HG03460 (cell line): ENCODE measurements around the gene AKT2.
"Not testable (repeated sequence)": the region's sequence is repeated elsewhere in the genome, so short reads cannot be mapped to it uniquely, and the experiment has no call there.

Experiments used
- ATAC-seq: cut with Tn5 transposase; IDR thresholded peaks from one replicate; pipeline ENCODE4 v1.9.1; 2021; ENCODE audit not compliant: unreplicated experiment

The AKT2 gene

DNA sequence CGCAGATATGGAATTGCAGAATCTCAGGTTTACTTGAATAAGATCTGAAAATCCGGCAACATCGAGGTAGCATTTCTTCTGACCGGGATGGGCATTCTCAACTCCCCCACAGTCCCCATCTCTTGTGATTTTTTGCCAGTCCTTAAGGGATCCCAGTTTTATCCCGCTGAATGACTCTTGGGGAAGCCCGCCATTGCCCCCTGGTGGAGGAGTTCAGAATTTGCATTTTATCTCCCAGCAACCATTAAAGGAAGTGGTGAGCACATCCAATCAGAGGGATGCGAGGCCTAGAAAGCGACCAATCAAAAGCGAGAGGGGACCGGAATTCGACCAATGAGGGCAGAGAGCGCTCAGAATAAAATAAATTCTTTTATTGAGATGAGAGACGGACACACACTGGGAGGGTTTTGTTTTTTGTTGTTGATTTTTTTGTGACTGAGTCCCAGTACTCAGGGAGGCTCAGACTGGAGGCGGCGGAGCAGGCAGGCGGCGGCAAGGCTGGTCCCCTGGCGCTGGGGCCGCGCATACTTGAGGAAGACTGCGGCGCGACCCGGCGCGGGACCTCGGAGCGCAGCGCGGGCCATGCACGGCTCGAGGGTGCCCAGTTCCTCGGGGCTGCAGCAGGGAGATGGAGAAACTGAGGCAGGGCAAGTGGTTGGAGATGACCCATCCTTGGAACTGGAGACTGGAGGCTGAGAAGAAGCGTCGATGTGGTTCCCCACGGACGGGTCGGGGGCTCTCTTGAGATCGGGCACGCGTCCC, 63.1 kb downstream of the AKT2 start:
- no peak for ATAC-seq

DNA sequence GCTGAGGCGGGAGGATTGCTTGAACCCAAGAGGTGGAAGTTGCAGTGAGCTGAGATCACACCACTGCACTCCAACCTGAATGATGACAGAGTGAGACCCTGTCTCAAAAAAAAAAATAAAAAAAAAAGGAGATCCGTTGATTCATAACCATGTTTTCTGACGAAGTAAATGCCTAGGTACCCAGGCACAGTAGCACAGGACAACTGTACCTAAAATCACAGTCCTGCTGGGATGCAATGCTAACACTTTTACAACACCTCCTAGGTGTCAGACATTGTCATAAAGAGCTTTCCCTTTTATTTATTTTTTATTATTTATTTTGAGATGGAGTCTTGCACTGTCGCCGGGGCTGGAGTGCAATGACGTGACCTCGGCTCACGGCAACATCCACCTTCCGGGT, 64.5 kb downstream of the AKT2 start:
- ATAC-seq = no peak

- no peak for ATAC-seq
These were observed 65.3 kb downstream of the AKT2 start for GRCh38 chr19:40219721-40220276.

DNA sequence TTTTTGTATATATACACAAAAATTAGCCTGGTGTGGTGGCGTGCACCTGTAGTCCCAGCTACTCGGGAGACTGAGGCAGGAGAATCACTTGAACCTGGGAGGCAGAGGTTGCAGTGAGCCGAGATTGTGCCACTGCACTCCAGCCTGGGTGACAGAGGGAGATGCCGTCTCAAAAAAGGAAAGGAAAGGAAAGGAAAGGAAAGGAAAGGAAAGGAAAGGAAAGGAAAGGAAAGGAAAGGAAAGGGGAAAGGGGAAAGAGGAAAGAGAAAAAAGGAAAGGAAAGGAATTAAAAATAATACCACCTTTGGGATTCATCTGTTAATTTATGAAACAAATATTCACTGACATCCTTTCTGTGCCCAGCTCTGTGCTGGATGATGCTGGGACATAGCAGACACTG, 66.1 kb downstream of the AKT2 start:
- not testable (repeated sequence) for ATAC-seq

- no peak for ATAC-seq
These were observed 66.9 kb downstream of the AKT2 start, which contains the start of gene TTC9B for GRCh38 chr19:40217934-40218890. Gene TTC9B (minus strand): TSS chr19:40218384. CDS start chr19:40218381, 3 bp downstream.

DNA sequence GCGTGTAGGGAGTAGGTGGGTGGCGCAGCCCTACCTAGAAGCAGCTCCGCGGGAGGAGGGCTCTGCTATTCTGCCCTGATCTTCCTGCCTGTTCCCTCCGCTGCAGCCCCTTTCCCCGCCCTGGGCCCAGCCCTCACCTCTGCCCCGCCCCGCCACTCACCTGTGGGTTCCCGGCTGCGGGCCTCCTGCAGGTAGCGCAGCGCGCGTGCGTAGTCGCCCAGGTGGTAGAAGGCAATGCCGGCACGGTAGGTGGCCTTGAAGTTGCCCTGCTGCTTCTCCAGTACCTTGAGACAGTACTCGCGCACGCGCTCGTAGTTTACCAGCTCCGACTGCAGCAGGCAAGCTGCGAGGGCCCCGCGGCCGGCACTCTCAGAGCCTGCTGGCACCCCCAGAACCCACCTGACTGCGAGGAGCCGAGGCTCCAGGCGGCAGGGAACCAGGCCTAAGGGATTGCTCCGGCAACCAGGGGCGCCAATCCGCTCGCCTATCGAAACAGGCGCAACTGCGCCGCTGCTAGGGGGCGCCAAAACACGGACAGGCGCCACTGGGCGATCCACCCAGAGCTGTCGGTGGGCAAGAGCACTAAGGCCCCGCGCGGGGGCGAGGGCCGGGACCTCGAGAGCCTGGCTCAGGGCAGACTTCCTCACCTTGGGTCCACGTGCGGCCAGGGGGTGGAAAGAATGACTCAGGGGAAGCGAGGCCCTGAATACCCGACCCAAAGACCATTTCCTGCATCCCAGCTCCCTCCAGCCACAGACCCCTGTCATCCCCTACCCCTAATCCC, 67.9 kb downstream of the AKT2 start:
- ATAC-seq = no peak

- no peak for ATAC-seq
These were observed 68.4 kb downstream of the AKT2 start for GRCh38 chr19:40216777-40217026.

GRCh38 chr19:40216013-40216776, 69.0 kb downstream of the AKT2 start:
- ATAC-seq = no peak

DNA sequence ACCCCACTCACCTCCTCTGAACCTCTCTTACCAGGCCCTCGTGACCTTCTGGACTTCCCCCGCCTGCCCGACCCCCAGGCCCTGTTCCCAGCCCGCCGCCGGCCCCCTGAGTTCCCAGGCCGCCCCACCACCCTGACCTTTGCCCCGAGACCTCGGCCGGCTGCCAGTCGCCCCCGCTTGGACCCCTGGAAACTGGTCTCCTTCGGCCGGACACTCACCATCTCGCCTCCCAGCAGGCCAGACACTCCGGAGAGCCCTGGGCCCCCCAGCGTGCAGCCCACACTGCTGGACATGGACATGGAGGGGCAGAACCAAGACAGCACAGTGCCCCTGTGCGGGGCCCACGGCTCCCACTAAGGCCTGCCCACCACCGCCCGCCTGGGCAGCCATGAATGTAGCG, 70.2 kb downstream of the AKT2 start:
- no peak for ATAC-seq

DNA sequence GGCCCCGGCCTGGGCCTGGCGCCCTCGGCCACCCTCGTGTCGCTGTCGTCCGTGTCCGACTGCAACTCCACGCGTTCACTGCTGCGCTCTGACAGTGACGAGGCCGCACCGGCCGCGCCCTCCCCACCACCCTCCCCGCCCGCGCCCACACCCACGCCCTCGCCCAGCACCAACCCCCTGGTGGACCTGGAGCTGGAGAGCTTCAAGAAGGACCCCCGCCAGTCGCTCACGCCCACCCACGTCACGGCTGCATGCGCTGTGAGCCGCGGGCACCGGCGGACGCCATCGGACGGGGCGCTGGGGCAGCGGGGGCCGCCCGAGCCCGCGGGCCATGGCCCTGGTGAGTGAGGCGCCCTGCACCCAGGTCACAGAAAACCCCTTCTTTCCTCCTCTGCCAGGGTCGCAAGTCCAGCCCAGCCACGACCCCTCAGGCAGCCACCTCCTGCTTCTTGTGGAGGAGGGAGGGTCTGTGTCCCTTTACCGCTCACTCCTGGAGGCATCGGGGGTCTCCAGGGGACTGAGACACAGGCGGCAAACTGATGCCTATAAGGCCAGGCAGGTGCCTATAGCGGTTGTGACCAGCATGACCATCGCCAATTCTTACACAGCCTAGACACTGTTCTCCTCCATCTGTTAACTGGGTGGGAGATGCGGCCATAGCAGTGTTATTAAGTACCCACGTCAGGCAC, 71.1 kb downstream of the AKT2 start:
- no peak for ATAC-seq

GRCh38 chr19:40213251-40213829, 71.8 kb downstream of the AKT2 start:
- ATAC-seq = no peak

- no peak for ATAC-seq
These were observed 74.3 kb downstream of the AKT2 start for GRCh38 chr19:40210889-40211288.

DNA sequence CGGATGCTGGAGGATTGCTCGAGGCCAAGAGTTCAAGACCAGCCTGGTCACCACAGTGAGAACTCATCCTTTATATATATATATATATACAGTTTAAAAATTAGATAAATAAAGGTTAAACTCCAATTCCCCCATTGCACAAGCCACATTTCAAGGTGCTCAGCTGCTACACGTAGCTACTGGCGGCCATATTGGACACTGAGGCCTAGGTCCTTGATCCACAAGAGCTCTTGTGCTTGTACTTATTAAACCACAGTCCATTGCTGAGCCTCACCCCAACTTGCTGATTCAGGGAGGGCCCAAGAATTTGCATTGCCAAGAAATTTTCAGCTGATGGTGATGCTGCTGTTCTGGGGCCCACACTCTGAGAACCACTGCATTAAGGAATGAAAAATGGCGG, 76.5 kb downstream of the AKT2 start:
- no peak for ATAC-seq

DNA sequence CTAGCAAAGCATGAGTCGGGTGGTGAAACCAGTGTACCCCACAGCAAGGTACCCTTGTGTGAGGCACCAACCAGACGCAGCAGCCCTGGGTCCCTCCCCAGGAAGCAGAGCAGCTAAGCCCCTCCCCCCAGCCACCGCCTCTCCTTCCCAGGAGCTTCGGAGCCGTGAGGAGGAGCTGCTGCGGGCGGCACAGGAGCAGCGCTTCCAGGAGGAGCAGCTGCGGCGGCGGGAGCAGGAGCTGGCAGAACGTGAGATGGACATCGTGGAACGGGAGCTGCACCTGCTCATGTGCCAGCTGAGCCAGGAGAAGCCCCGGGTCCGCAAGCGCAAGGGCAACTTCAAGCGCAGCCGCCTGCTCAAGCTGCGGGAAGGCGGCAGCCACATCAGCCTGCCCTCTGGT, 79.4 kb downstream of the AKT2 start:
- ATAC-seq = no peak

DNA sequence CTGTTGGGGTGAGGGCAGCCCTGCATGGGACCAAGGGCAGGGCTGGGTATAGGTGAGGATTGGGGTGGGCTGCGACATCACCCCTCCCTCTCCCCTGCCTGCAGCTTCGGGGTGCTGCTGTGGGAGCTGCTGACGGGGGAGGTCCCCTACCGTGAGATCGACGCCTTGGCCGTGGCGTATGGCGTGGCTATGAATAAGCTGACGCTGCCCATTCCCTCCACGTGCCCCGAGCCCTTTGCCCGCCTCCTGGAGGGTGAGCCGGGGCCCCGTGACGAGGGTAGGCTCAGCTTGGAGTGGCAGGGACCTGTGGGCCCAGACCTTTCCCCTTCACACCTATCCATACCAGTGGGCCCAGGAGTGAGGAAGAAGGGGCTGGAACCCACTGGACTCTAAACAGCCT, 80.8 kb downstream of the AKT2 start:
- no peak for ATAC-seq

DNA sequence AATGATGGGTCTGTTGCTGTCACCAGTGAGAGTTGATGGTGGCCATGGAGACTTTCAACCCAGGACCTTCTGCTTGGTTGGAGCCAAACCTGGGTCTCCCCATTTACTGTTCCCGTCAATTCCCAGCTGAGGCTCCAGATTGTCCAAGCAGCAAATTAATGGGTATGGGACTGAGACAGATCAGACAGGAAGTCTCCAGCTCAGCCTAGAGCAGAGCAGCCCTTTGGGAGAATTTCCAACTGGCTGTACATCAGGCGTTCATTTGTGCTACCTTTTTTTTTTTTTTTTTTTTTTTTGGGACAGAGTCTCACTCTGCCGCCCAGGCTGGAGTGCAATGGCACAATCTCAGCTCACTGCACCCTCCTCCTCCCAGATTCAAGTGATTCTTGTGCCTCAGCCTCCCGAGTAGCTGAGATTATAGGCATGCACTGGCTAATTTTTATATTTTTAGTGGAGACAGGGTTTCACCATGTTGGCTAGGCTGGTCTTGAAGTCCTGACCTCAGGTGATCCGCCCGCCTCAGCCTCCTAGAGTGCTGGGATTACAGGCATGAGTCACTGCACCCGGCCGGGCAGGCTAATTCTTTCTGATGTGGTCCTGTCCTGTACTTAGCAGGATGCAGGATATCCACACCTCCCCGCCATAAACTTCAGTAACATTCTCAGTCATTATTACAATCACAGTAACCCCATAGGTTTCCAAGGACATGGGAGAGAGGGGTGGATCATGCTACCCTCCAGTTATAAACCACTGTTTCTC, 84.6 kb downstream of the AKT2 start:
- no peak for ATAC-seq

- no peak for ATAC-seq
These were observed 86.7 kb downstream of the AKT2 start for GRCh38 chr19:40198272-40198990.

GRCh38 chr19:40193587-40193849, 91.6 kb downstream of the AKT2 start:
- ATAC-seq = no peak
